ENCODE measurements around the gene ACOT4.
"Not testable (repeated sequence)": the region's sequence is repeated elsewhere in the genome, so short reads cannot be mapped to it uniquely, and the experiment has no call there.

ACOT4 gene

GRCh38 chr14:73577214-73577613 is 14.5 kb upstream of the ACOT4 start:
- DNase-seq (ENCODE audit: low spot score) = not testable (repeated sequence)

- DNase-seq (ENCODE audit: low spot score) = not testable (repeated sequence)
Measured at GRCh38 chr14:73582102-73582979, 9.3 kb upstream of the ACOT4 start.

DNA sequence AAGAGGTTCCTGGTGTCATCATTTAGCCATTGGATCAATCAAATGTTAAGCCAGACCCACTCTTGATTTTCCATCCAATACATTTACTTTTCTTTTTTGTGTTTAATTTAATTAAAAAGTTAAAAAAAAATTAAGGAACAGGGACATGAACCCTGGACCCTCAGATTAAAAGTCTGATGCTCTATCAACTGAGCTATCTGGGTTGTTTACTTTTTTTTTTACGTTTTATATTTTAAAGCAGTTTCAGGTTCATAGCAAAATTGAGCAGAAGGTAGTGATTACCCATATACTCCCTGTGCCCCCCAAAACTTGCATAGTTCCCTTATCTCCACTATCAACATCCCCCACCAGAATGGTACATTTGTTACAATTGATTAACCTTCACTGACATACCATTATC is 3.0 kb upstream of the ACOT4 start:
- DNase-seq (ENCODE audit: low spot score) = no peak

DNA sequence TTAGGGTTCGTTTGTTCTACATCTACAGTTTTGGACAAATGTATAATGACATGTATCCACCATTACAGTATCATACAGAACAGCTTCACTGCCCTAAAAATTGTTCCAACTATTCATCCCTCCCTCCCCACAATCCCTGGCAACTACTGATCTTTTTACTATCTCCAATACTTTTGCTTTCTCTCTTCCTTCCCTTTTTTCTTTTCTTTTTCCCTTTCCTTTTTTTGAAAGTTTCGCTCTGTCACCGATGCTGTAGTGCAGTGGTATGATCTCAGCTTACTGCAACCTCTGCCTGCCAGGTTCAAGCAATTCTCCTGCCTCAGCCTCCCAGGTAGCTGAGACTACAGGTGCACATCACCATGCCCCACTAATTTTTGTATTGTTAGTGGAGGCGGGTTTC is 2.6 kb upstream of the ACOT4 start:
- DNase-seq (ENCODE audit: low spot score) = no peak

DNA sequence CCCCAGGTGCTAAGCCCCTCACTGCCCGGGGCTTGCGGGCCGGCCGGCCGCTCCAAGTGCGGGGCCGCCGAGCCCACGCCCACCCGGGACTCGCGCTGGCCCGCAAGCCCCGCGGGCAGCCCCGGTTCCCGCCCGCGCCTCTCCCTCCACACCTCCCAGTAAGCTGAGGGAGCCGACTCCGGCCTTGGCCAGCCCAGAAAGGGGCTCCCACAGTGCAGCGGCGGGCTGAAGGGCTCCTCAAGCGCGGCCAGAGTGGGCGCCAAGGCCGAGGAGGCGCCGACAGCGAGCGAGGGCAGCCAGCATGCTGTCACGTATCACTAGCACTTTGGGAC is 1.0 kb upstream of the ACOT4 start:
- DNase-seq (ENCODE audit: low spot score) = not testable (repeated sequence)

DNA sequence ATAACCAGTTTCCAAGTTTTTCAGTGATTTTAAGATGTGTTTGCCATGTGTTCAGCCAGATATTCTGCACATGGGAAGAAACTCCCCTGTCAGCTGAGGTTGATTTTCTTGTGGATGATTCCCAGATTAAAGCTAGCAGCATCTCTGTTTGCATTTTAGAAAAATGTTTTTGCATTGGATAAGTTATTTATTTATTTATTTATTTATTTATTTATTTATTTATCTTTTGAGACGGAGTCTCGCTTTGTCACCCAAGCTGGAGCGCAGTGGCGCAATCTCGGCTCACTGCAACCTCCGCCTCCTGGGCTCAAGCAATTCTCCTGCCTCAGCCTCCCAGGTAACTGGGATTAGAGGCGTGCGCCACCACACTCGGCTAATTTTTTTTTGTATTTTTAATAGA is 2.8 kb downstream of the ACOT4 start:
- DNase-seq (ENCODE audit: low spot score) = no peak

DNA sequence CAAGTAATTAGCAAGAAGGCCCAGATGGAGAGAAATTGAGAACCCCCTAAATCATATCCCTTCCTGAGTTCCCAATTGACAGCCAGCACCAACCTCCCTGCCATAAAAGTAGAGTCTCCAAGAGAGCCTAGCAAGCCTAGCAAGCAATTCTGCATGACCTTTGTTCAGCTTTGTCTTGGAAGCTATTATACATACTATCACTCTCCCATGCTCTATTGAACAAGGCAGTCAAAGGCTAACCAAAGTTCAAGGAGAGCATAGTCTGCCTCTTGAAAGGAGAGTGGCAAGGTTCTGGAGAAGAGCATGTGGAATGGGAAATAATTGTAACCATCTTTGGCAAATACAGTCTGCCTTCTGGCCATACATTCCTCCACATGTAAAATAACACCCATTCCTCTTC is 7.8 kb downstream of the ACOT4 start:
- no peak for DNase-seq (ENCODE audit: low spot score)

DNA sequence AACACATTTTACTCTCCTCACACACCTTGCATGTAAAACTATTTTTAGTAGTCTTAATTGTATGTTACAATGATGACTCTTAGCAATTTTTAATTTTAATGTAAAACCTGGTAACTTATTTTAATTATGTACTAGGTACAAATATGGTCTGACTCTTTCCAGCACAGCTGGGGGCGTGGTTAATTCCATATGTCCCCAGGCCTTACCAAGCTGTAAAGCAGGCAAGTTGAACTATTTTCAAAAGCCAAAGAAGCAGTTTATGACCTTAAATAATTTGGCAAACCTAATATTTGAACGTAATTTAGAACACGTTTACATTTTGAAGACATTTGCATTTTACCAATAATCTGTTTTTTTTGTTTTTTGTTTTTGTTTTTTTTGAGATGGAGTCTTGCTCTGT is 11.3 kb downstream of the ACOT4 start:
- no peak for DNase-seq (ENCODE audit: low spot score)

GRCh38 chr14:73606271-73606670 is 14.6 kb downstream of the ACOT4 start:
- DNase-seq (ENCODE audit: low spot score) = no peak

DNA sequence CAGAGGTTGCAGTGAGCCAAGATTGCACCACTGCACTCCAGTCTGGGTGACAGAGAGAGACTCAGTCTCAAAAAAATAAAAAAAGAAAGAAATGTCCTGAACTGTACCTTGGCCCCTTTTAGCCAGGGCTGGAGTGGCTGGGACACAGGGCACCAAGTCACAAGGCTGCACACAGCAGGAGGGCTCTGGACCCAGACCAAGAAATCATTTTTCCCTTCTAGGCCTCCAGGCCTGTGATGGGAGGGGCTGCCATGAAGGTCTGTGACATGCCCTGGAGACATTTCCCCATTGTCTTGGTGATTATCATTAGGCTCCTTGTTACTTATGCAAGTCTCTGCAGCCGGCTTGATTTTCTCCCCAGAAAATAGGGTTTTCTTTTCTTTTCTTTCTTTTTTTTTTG is 15.6 kb downstream of the ACOT4 start:
- no peak for DNase-seq (ENCODE audit: low spot score)

DNA sequence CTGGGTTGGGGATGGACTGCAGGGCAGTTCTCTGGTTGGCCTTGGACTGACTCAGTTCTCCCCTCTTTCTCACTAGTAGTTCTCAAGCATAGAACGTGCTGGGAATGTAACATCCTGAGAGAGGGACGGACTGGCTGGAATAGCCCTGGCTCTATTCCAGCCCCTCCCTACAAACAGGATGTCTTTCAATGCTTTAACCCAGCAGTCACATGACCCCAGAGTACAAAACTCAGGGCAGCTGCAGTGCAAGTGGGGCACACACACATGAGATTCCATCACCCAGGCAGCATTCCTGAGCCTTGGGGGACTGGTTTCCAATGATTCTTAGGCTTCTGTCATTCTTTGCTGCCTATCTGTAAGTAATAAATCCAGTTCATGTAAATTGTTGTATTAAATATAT is 19.0 kb downstream of the ACOT4 start:
- no peak for DNase-seq (ENCODE audit: low spot score)

DNA sequence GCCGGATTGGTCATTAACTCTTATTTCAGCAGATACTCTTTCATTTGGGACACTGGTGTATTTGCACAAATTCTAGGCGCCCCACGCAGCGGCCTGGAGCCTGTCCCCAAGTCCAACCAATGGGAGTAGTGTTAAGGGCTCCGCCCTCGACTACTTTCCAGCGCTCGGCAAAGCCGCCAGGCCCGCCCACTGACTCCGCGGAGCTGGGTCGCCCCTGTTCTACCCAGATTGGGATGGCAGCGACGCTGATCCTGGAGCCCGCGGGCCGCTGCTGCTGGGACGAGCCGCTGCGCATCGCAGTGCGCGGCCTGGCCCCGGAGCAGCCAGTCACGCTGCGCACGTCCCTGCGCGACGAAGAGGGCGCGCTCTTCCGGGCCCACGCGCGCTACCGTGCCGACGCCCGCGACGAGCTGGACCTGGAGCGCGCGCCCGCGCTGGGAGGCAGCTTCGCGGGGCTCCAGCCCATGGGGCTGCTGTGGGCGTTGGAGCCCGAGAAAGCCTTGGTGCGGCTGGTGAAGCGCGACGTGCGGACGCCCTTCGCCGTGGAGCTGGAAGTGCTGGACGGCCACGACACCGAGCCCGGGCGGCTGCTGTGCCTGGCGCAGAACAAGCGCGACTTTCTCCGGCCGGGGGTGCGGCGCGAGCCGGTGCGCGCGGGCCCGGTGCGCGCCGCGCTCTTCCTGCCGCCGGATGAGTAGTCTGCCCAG is 20.8 kb downstream of the ACOT4 start, which contains the start of gene ACOT6:
ACOT6 (plus strand) TSS at position 179 of the 707 bp plus-strand sequence; CDS start at position 234, 55 bp downstream.
- peak; percentile 75 for DNase-seq (ENCODE audit: low spot score)

DNA sequence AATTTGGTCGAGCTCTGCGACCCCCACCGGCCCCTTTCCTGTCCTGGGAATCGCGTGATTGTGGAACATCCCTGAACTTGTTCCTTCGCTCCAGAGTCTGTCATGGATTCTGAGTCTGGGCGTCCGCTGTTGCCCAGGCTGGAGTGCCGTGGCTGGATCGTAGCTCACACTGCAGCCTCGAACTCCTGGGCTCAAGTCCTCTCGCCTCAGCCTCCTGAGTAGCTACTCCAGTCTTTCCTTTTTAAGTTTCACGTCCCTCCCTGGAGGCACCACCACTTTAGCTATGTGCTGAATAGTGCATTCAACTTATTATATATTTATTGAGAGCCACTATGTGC is 21.3 kb downstream of the ACOT4 start:
- peak; percentile 33 for DNase-seq (ENCODE audit: low spot score)

DNA sequence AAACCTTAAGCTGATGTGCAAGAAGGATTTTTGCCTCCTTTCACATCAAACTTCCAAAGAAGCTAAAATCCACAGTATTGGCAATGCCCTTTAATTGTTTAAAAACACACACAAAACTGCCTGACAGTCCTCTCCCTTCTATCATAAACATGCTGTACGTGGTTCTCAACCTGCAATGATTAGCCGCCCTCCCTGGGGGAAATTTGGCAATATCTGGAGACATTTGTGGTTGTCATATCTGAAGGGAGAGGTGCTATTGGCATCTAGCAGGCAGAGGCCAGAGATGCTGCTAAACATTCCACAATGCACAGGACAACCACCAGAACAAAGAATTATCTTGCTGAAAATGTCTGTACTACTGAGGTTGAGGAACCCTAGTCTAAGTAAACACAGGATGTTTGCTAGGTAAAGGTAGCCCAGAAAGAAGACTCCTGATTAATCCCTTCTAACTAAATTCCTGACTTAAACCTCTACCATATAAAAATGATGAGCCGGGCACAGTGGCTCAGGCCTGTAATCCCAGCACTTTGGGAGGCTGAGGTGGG is 21.8 kb downstream of the ACOT4 start:
- DNase-seq (ENCODE audit: low spot score) = no peak

DNA sequence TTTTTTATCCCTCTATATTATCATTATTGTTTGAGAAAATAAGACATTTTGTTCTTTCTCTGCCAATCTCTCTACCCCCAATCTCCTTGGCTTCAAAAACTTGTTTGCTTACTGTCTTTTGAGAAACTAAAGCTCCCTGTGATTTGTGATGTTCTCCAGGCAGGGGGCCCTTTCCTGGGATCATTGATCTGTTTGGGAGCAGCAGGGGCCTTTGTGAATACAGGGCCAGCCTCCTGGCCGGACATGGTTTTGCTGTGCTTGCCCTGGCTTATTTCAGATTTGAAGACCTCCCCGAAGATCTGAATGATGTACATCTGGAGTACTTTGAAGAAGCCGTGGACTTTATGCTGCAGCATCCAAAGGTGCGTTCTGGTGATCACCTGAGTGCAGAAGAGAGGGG is 25.2 kb downstream of the ACOT4 start:
- no peak for DNase-seq (ENCODE audit: low spot score)

DNA sequence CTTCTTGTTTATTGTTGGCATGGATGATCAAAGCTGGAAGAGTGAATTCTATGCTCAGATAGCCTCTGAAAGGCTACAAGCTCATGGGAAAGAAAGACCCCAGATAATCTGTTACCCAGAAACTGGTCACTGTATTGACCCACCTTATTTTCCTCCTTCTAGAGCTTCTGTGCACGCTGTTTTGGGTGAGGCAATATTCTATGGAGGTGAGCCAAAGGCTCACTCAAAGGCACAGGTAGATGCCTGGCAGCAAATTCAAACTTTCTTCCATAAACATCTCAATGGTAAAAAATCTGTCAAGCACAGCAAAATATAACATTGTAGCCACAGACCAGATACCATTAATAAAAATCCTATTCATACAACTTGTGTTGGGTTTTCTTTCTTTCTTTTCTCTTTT is 27.9 kb downstream of the ACOT4 start:
- no peak for DNase-seq (ENCODE audit: low spot score)

GRCh38 chr14:73620268-73620667 is 28.6 kb downstream of the ACOT4 start:
- DNase-seq (ENCODE audit: low spot score) = no peak

GRCh38 chr14:73623504-73624054 is 31.9 kb downstream of the ACOT4 start:
- no peak for DNase-seq (ENCODE audit: low spot score)

DNA sequence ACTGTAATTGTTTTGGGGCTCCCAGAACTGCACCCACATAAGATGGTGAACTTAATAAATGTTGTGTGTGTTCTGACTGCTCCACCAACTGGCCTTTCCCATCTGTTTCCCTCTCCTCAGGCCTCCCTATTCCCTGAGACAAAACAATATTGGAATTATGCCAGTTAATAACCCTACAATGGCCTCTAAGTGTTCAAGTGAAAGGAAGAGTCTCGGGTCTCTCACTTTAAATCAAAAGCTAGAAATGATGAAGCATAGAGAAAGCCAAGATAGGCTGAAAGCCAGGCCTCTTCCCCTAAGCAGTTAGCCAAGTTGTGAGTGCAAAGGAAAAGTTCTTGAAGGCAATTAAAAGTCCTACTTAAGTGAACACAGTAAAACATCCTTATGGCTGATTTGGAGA is 34.0 kb downstream of the ACOT4 start:
- DNase-seq (ENCODE audit: low spot score) = no peak

- no peak for DNase-seq (ENCODE audit: low spot score)
Measured at GRCh38 chr14:73627151-73627558, 35.5 kb downstream of the ACOT4 start.

GRCh38 chr14:73630009-73630780 is 38.5 kb downstream of the ACOT4 start:
- no peak for DNase-seq (ENCODE audit: low spot score)
